Trophoblast cell (in vitro differentiated cells and primary cell): ENCODE measurements around the gene CACNA2D3.
A peak's percentile ranks its signal among the peaks of the same experiment; 100 is the strongest.

Experiments
- DNase-seq, 2 donors: peaks; one replicate each; pipeline ENCODE4 v3.0.0-alpha.2; 2016
- H2AFZ ChIP-seq: 2 replicates; pipeline ENCODE4 v1.6.1; 2013; ENCODE audit warnings: low read length, moderate library complexity, mild to moderate bottlenecking; ENCODE audit not compliant: insufficient read depth, poor library complexity
- H2AK5ac ChIP-seq: 2 replicates; pipeline ENCODE4 v1.6.1; 2013; ENCODE audit warnings: mild to moderate bottlenecking, low read length
- H2BK120ac ChIP-seq: 2 replicates; pipeline ENCODE4 v1.6.1; 2013; ENCODE audit warnings: low read length, mild to moderate bottlenecking, moderate library complexity; ENCODE audit not compliant: insufficient read depth, poor library complexity
- H2BK12ac ChIP-seq: 2 replicates; pipeline ENCODE4 v1.6.1; 2013; ENCODE audit warnings: mild to moderate bottlenecking, low read length, moderate library complexity
- H2BK5ac ChIP-seq: 2 replicates; pipeline ENCODE4 v1.6.1; 2013; ENCODE audit warnings: low read length, low read depth, moderate library complexity, mild to moderate bottlenecking; ENCODE audit not compliant: poor library complexity
- H3K14ac ChIP-seq: 2 replicates; pipeline ENCODE4 v1.6.1; 2013; ENCODE audit warnings: mild to moderate bottlenecking, low read length
- H3K18ac ChIP-seq: 2 replicates; pipeline ENCODE4 v1.6.1; 2013; ENCODE audit warnings: mild to moderate bottlenecking, low read length
- H3K23ac ChIP-seq: 2 replicates; pipeline ENCODE4 v1.6.1; 2013; ENCODE audit warnings: low read length
- H3K27ac ChIP-seq: 2 replicates; pipeline ENCODE4 v1.5.1; 2013; ENCODE audit warnings: low read depth, mild to moderate bottlenecking, inconsistent platforms, low read length, moderate library complexity
- H3K27me3 ChIP-seq: 2 replicates; pipeline ENCODE4 v1.6.1; 2013; ENCODE audit warnings: inconsistent platforms, mild to moderate bottlenecking, low read length, moderate library complexity; ENCODE audit not compliant: insufficient read depth
- H3K36me3 ChIP-seq, 2 experiments: 1 replicate in 1 of 2; 2 replicates in 1 of 2; pipeline ENCODE4 v1.6.1; 2013; ENCODE audit warnings: low read length in 2 of 2, mild to moderate bottlenecking in 2 of 2, moderate library complexity in 1 of 2; ENCODE audit not compliant: insufficient read depth in 2 of 2, control insufficient read depth in 1 of 2
- H3K4ac ChIP-seq: 2 replicates; pipeline ENCODE4 v1.6.1; 2013; ENCODE audit warnings: low read depth, mild to moderate bottlenecking, low read length, moderate library complexity
- H3K4me1 ChIP-seq, 2 experiments: 1 replicate in 1 of 2; 2 replicates in 1 of 2; pipeline ENCODE4 v1.6.1; 2013; ENCODE audit warnings: low read length in 2 of 2, mild to moderate bottlenecking in 2 of 2, moderate library complexity in 1 of 2; ENCODE audit not compliant: insufficient read depth in 2 of 2, control insufficient read depth in 1 of 2
- H3K4me2 ChIP-seq: 2 replicates; pipeline ENCODE4 v1.6.1; 2013; ENCODE audit warnings: inconsistent platforms, mild to moderate bottlenecking, low read length, moderate library complexity
- H3K4me3 ChIP-seq: 2 replicates; pipeline ENCODE4 v1.5.1; 2013; ENCODE audit warnings: mild to moderate bottlenecking, low read depth, low read length, inconsistent platforms
- H3K79me1 ChIP-seq: one replicate; pipeline ENCODE4 v1.6.1; 2013; ENCODE audit warnings: low read length
- H3K79me2 ChIP-seq: 2 replicates; pipeline ENCODE4 v1.6.1; 2013; ENCODE audit warnings: low read length, mild to moderate bottlenecking; ENCODE audit not compliant: control insufficient read depth, insufficient read depth, poor library complexity
- H3K9ac ChIP-seq: 2 replicates; pipeline ENCODE4 v1.6.1; 2013; ENCODE audit warnings: mild to moderate bottlenecking, low read length
- H3K9me3 ChIP-seq: 2 replicates; pipeline ENCODE4 v1.6.1; 2013; ENCODE audit warnings: low read depth, mild to moderate bottlenecking, control low read depth, inconsistent platforms, low read length; ENCODE audit not compliant: insufficient read depth
- H4K12ac ChIP-seq: 2 replicates; pipeline ENCODE4 v1.6.1; 2013; ENCODE audit warnings: low read depth, mild to moderate bottlenecking, low read length, moderate library complexity
- H4K8ac ChIP-seq: 2 replicates; pipeline ENCODE4 v1.6.1; 2013; ENCODE audit warnings: low read depth, mild to moderate bottlenecking, low read length, moderate library complexity
- H4K91ac ChIP-seq: one replicate; pipeline ENCODE4 v1.6.1; 2013; ENCODE audit warnings: low read depth, mild to moderate bottlenecking, low read length, moderate library complexity
- WGBS: extraction: QIAGEN DNeasy Blood & Tissue Kit; methylation state at CpG from one replicate; pipeline ENCODE4 v1.1.7; 2013; ENCODE audit warnings: missing lambda C conversion rate; ENCODE audit not compliant: insufficient read length, insufficient coverage; ENCODE audit errors: extremely low coverage; 5-methylcytosine and 5-hydroxymethylcytosine counted together

CACNA2D3 gene

GRCh38 chr3:54294214-54294613 lies 171.9 kb downstream of the CACNA2D3 start:
- H3K27me3 ChIP-seq: no peaks in the 10 kb centered on the region
- no peak overlapping the region for H2AFZ ChIP-seq
- H4K91ac ChIP-seq: no peak overlapping the region
- no peak overlapping the region for H4K12ac ChIP-seq
- H3K4me1 ChIP-seq: no peaks in the 10 kb centered on the region
- no peak overlapping the region for H3K14ac ChIP-seq
- H3K4ac ChIP-seq: no peak overlapping the region
- H3K79me1 ChIP-seq: no peaks in the 10 kb centered on the region
- no peak overlapping the region for H2BK12ac ChIP-seq
- H4K8ac ChIP-seq: no peak overlapping the region
- no peak overlapping the region for H3K18ac ChIP-seq
- H3K36me3 ChIP-seq: no peaks in the 10 kb centered on the region
- WGBS: no CpG with 5 or more reads among the region's 4 CpGs
- H2BK5ac ChIP-seq: no peak overlapping the region
- H3K4me2 ChIP-seq: no peak overlapping the region
- peaks cover 3% of the 10 kb centered on the region for H3K9me3 ChIP-seq
- H2BK120ac ChIP-seq: no peak overlapping the region
- peak in 1 of 2 donors; percentile 46 for DNase-seq
- no peak overlapping the region for H3K27ac ChIP-seq
- no peaks in the 10 kb centered on the region for H3K79me2 ChIP-seq
- no peak overlapping the region for H3K23ac ChIP-seq
- no peak overlapping the region for H3K9ac ChIP-seq
- no peak overlapping the region for H3K4me3 ChIP-seq
- no peak overlapping the region for H2AK5ac ChIP-seq

GRCh38 chr3:54296531-54296930 lies 174.2 kb downstream of the CACNA2D3 start:
- H3K4me2 ChIP-seq: no peak overlapping the region
- no peaks in the 10 kb centered on the region for H3K79me2 ChIP-seq
- no peak overlapping the region for H3K4me3 ChIP-seq
- no peak for DNase-seq
- no peak overlapping the region for H4K91ac ChIP-seq
- H2BK120ac ChIP-seq: no peak overlapping the region
- no peak overlapping the region for H3K9ac ChIP-seq
- H3K4ac ChIP-seq: no peak overlapping the region
- H3K27me3 ChIP-seq: no peaks in the 10 kb centered on the region
- H2BK12ac ChIP-seq: no peak overlapping the region
- no peak overlapping the region for H3K23ac ChIP-seq
- no peaks in the 10 kb centered on the region for H3K36me3 ChIP-seq
- no peak overlapping the region for H4K8ac ChIP-seq
- no peak overlapping the region for H3K14ac ChIP-seq
- no peaks in the 10 kb centered on the region for H3K4me1 ChIP-seq
- no peak overlapping the region for H3K27ac ChIP-seq
- no peak overlapping the region for H2AFZ ChIP-seq
- H2AK5ac ChIP-seq: no peak overlapping the region
- no peak overlapping the region for H3K18ac ChIP-seq
- H4K12ac ChIP-seq: no peak overlapping the region
- H2BK5ac ChIP-seq: no peak overlapping the region
- peaks cover 3% of the 10 kb centered on the region for H3K9me3 ChIP-seq
- no peaks in the 10 kb centered on the region for H3K79me1 ChIP-seq
- WGBS: no CpG with 5 or more reads among the region's 8 CpGs

GRCh38 chr3:54299169-54299935 lies 177.0 kb downstream of the CACNA2D3 start:
- DNase-seq: no peak
- no peak overlapping the region for H2BK5ac ChIP-seq
- no peaks in the 10 kb centered on the region for H3K4me1 ChIP-seq
- no peak overlapping the region for H2AK5ac ChIP-seq
- no peak overlapping the region for H3K4me3 ChIP-seq
- peaks cover 3% of the 10 kb centered on the region for H3K9me3 ChIP-seq
- no peak overlapping the region for H3K4ac ChIP-seq
- H4K91ac ChIP-seq: no peak overlapping the region
- H3K18ac ChIP-seq: no peak overlapping the region
- no peak overlapping the region for H3K27ac ChIP-seq
- WGBS: no CpG with 5 or more reads among the region's 13 CpGs
- no peak overlapping the region for H3K9ac ChIP-seq
- H3K36me3 ChIP-seq: no peaks in the 10 kb centered on the region
- H3K79me2 ChIP-seq: no peaks in the 10 kb centered on the region
- no peak overlapping the region for H2BK12ac ChIP-seq
- H2AFZ ChIP-seq: no peak overlapping the region
- no peaks in the 10 kb centered on the region for H3K79me1 ChIP-seq
- no peak overlapping the region for H4K8ac ChIP-seq
- no peak overlapping the region for H3K4me2 ChIP-seq
- no peaks in the 10 kb centered on the region for H3K27me3 ChIP-seq
- no peak overlapping the region for H3K14ac ChIP-seq
- H3K23ac ChIP-seq: no peak overlapping the region
- H4K12ac ChIP-seq: no peak overlapping the region
- H2BK120ac ChIP-seq: no peak overlapping the region

GRCh38 chr3:54303517-54304375 lies 181.4 kb downstream of the CACNA2D3 start:
- Histone ChIP-seq H3K4me3 (no peak overlapping the region), H3K27me3 (no peaks in the 10 kb centered on the region), H2AK5ac (no peak overlapping the region), H2BK120ac (no peak overlapping the region), H4K12ac (no peak overlapping the region), H3K36me3 (no peaks in the 10 kb centered on the region), H3K9me3 (peaks cover 2% of the 10 kb centered on the region), H3K4me2 (no peak overlapping the region), H2BK12ac (no peak overlapping the region), H3K4ac (no peak overlapping the region), H3K4me1 (no peaks in the 10 kb centered on the region), H3K79me2 (no peaks in the 10 kb centered on the region), H3K18ac (no peak overlapping the region), H3K23ac (no peak overlapping the region), H3K79me1 (no peaks in the 10 kb centered on the region), H3K27ac (no peak overlapping the region), H2BK5ac (no peak overlapping the region), H4K91ac (no peak overlapping the region), H4K8ac (no peak overlapping the region), H3K14ac (no peak overlapping the region), H3K9ac (no peak overlapping the region), H2AFZ (no peak overlapping the region)
- no CpG with 5 or more reads among the region's 7 CpGs for WGBS
- DNase-seq: no peak
